GM19043 (cell line): Measurements from ENCODE around the gene RALGPS1.
"Not testable (repeated sequence)": the region's sequence is repeated elsewhere in the genome, so short reads cannot be mapped to it uniquely, and the experiment has no call there.

Experiments used
- ATAC-seq: cut with Tn5 transposase; IDR thresholded peaks from one replicate; pipeline ENCODE4 v1.9.1; 2021; ENCODE audit warnings: low read depth; ENCODE audit not compliant: unreplicated experiment

The RALGPS1 gene

DNA sequence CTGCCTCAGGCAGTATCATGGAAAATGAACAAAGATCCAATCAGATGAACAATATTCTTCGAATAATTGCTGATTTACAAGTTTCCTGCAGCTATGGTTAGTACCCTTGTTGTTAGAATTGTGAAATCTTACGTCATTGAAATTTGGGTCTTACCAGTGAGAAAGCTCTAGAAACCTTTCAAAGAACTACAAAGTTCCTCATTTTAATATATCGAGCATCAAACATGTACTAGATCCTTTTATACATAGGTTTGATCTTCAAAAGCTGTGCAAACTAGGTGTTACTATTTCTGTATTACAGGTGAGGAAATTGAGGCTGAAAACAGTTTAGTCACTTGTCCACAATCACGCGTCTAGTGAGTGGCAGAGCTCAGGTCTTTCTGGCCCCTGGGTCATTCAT lies 251.5 kb downstream of the RALGPS1 start:
- ATAC-seq = no peak

- peak; percentile 78 for ATAC-seq
Measured at GRCh38 chr9:127166651-127167524, 252.3 kb downstream of the RALGPS1 start.

- no peak for ATAC-seq
Measured at GRCh38 chr9:127167560-127168326, 253.2 kb downstream of the RALGPS1 start.

GRCh38 chr9:127168756-127169574 lies 254.4 kb downstream of the RALGPS1 start:
- ATAC-seq = no peak

GRCh38 chr9:127169575-127169883 lies 254.9 kb downstream of the RALGPS1 start:
- ATAC-seq = no peak

GRCh38 chr9:127170103-127170502 lies 255.5 kb downstream of the RALGPS1 start:
- no peak for ATAC-seq

- ATAC-seq = no peak
Measured at GRCh38 chr9:127170652-127171051, 256.1 kb downstream of the RALGPS1 start.

DNA sequence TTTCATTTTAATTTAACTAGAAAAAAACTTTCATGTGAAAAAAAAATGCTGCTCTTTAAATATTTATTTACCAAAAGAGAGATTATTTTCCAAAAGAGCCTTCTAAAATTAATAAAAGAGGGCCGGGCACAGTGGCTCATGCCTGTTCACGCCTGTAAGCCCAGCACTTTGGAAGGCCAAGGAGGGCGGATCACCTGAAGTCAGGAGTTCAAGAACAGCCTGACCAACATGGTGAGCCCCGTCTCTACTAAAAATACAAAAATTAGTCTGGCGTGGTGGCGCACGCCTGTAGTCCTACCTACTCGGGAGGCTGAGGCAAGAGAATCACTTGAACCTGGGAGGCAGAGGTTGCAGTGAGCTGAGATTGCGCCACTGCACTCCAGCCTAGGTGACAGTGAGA lies 256.8 kb downstream of the RALGPS1 start:
- not testable (repeated sequence) for ATAC-seq

DNA sequence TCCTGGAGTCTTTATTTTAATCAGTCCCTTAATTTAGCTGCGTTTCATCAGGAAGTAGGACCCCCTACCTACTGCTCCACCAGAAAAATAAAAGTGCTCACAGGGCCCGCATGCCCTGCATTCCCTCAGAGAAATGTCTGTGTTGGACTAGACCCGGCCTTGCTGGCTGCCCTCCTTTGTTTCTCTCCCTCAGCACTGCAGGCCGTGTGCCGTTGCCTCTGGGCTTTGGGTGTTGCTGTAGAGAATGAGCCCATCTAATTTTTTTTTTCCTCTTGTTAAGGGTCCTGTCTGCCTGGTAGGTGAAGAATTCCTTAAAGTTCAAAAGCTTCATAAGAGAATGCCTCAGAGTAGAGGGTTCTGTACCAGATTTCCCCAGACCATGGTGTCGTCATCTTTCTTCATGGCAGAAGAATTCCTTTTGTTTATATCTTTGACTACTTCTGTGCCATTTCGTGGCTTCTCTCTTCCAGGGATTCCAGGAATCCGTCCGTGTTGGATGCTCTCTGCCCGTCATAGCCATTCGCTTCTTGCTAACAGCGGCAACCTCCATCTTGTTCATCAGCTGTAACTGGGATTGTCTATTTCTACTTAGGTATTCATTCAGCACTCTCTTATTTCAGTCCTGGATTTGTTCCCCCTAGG lies 257.6 kb downstream of the RALGPS1 start:
- ATAC-seq = no peak

GRCh38 chr9:127173063-127173462 lies 258.5 kb downstream of the RALGPS1 start:
- ATAC-seq = no peak

- no peak for ATAC-seq
Measured at GRCh38 chr9:127174386-127175318, 260.1 kb downstream of the RALGPS1 start.

- no peak for ATAC-seq
Measured at GRCh38 chr9:127175319-127175715, 260.7 kb downstream of the RALGPS1 start.

DNA sequence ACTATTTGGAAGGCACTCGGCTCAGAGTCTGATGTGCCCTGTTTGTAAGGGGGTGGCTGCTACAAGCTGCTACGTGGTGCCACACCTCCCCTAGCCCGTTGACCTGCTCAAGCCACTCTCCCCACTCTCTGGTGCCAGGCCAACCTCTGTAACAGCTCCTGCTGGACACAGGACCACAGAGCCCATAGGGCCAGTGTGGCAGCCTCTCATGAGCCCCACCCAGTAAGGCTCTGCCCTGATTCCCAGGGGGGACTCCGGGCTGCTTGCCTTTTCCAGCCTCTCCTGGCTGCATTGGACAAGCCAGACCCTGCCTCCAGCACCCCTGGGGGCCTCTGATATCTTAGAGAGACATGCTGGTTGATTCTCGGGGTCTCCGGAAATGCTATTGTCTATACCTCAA lies 261.2 kb downstream of the RALGPS1 start:
- ATAC-seq = no peak

- ATAC-seq = no peak
Measured at GRCh38 chr9:127176631-127177030, 262.0 kb downstream of the RALGPS1 start.

- no peak for ATAC-seq
Measured at GRCh38 chr9:127177231-127177630, 262.6 kb downstream of the RALGPS1 start.

DNA sequence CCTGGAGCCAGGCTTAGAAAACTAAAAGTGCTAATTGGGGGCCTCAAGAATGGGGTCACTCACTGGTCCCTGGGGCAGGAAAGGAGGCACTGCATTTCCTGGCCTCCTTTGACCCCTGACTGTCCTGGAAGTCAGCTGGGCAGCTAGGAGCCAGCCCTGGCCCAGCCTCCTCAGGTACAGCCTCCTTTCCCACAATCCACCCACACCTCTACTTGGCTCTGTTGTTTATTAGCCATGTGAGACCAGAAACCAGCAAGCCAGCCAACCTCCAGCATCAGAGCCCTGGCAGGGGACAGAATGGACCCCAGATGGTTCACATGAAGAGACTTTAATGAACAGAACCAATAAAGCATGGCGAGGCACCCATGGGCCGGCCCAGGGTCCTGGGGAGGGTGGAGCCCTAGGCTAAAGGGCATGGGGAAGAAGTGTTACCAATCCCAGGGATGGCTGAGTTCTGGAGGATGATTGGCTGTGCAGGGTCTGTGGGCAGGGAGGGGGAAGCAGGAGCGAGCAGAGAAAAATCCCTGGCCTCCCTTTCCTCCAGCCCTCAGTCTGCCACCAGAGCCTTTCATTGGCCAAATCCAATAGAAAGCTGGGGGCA lies 263.2 kb downstream of the RALGPS1 start:
- ATAC-seq = no peak

- no peak for ATAC-seq
Measured at GRCh38 chr9:127178686-127179632, 264.4 kb downstream of the RALGPS1 start.
